H9 (cell line): ENCODE results near the gene SPHKAP. TPM values are rescaled to one million over a fixed set of nuclear protein-coding genes. Genes with fewer than 3 reads are reported as not detected.

Experiments used
- DNase-seq: peaks from one replicate; pipeline ENCODE4 v3.0.0-alpha.2; 2017
- H2AFZ ChIP-seq: one replicate; pipeline ENCODE4 v1.6.1; 2013; ENCODE audit warnings: mild to moderate bottlenecking, low read length, control low read depth, moderate library complexity
- H2AK5ac ChIP-seq: 2 replicates; pipeline ENCODE4 v1.6.1; 2013; ENCODE audit warnings: low read length, control low read depth, mixed read lengths; ENCODE audit not compliant: insufficient read length
- H2BK120ac ChIP-seq: one replicate; pipeline ENCODE4 v1.6.1; 2013; ENCODE audit warnings: low read depth, mild to moderate bottlenecking, low read length, control low read depth, inconsistent platforms; ENCODE audit not compliant: poor library complexity, severe bottlenecking
- H2BK12ac ChIP-seq: 2 replicates; pipeline ENCODE4 v1.6.1; 2013; ENCODE audit warnings: low read length, control low read depth, mixed read lengths, low read depth; ENCODE audit not compliant: insufficient read length
- H2BK15ac ChIP-seq: 2 replicates; pipeline ENCODE4 v1.6.1; 2013; ENCODE audit warnings: low read depth, low read length, control low read depth
- H2BK20ac ChIP-seq: one replicate; pipeline ENCODE4 v1.6.1; 2013; ENCODE audit warnings: low read depth, mild to moderate bottlenecking, low read length, control low read depth, inconsistent platforms; ENCODE audit not compliant: poor library complexity, severe bottlenecking
- H2BK5ac ChIP-seq: 2 replicates; pipeline ENCODE4 v1.6.1; 2013; ENCODE audit warnings: low read length, control low read depth, mixed read lengths; ENCODE audit not compliant: insufficient read length
- H3K14ac ChIP-seq: 2 replicates; pipeline ENCODE4 v1.6.1; 2013; ENCODE audit warnings: low read length, control low read depth; ENCODE audit not compliant: insufficient read depth
- H3K18ac ChIP-seq: 2 replicates; pipeline ENCODE4 v1.6.1; 2013; ENCODE audit warnings: low read depth, mild to moderate bottlenecking, mixed read lengths, low read length, control low read depth; ENCODE audit not compliant: insufficient read length
- H3K23ac ChIP-seq: 2 replicates; pipeline ENCODE4 v1.6.1; 2013; ENCODE audit warnings: low read length, control low read depth, mixed read lengths, low read depth; ENCODE audit not compliant: insufficient read length
- H3K23me2 ChIP-seq: 2 replicates; pipeline ENCODE4 v1.6.1; 2013; ENCODE audit warnings: low read depth, mild to moderate bottlenecking, mixed read lengths, low read length, control low read depth; ENCODE audit not compliant: insufficient read length, poor library complexity, severe bottlenecking
- H3K27ac ChIP-seq: 2 replicates; pipeline ENCODE4 v1.5.1; 2013; ENCODE audit warnings: low read length, control low read depth, mixed read lengths, low read depth; ENCODE audit not compliant: insufficient read length
- H3K27me3 ChIP-seq: 2 replicates; pipeline ENCODE4 v1.6.1; 2013; ENCODE audit warnings: low read length, control low read depth, inconsistent platforms; ENCODE audit not compliant: insufficient read depth
- H3K4ac ChIP-seq: 2 replicates; pipeline ENCODE4 v1.6.1; 2013; ENCODE audit warnings: low read depth, mild to moderate bottlenecking, control low read depth, inconsistent platforms, low read length, moderate library complexity
- H3K4me1 ChIP-seq: 2 replicates; pipeline ENCODE4 v1.6.1; 2013; ENCODE audit warnings: low read length, control low read depth, inconsistent platforms; ENCODE audit not compliant: insufficient read depth
- H3K4me2 ChIP-seq: 2 replicates; pipeline ENCODE4 v1.6.1; 2013; ENCODE audit warnings: low read length, control low read depth, mixed read lengths; ENCODE audit not compliant: insufficient read length, insufficient read depth
- H3K56ac ChIP-seq: 2 replicates; pipeline ENCODE4 v1.6.1; 2013; ENCODE audit warnings: low read depth, mild to moderate bottlenecking, mixed read lengths, low read length, control low read depth; ENCODE audit not compliant: insufficient read length
- H3K79me1 ChIP-seq: 2 replicates; pipeline ENCODE4 v1.6.1; 2013; ENCODE audit warnings: low read depth, mild to moderate bottlenecking, moderate library complexity, low read length, control low read depth, inconsistent platforms; ENCODE audit not compliant: insufficient read depth, poor library complexity, severe bottlenecking
- H3K79me2 ChIP-seq: 2 replicates; pipeline ENCODE4 v1.6.1; 2013; ENCODE audit warnings: low read length, control low read depth, inconsistent platforms; ENCODE audit not compliant: insufficient read depth
- H3K9ac ChIP-seq: 2 replicates; pipeline ENCODE4 v1.6.1; 2013; ENCODE audit warnings: low read length, control low read depth, mixed read lengths; ENCODE audit not compliant: insufficient read length; ENCODE audit errors: extremely low read depth
- H3K9me3 ChIP-seq: one replicate; pipeline ENCODE4 v1.6.1; 2013; ENCODE audit warnings: low read depth, low read length, inconsistent platforms; ENCODE audit not compliant: control insufficient read depth
- H3T11ph ChIP-seq: one replicate; pipeline ENCODE4 v1.6.1; 2013; ENCODE audit warnings: mild to moderate bottlenecking, low read length, control low read depth, inconsistent platforms
- H4K20me1 ChIP-seq: one replicate; pipeline ENCODE4 v1.6.1; 2013; ENCODE audit not compliant: control insufficient read depth, insufficient read length, insufficient read depth
- H4K5ac ChIP-seq: 2 replicates; pipeline ENCODE4 v1.6.1; 2013; ENCODE audit warnings: low read depth, mild to moderate bottlenecking, mixed read lengths, low read length, control low read depth; ENCODE audit not compliant: insufficient read length
- H4K8ac ChIP-seq: replicated peaks from 2 replicates; pipeline ENCODE4 v1.6.1; 2013; ENCODE audit warnings: low read length, control low read depth, mixed read lengths, low read depth; ENCODE audit not compliant: insufficient read length
- H4K91ac ChIP-seq: 2 replicates; pipeline ENCODE4 v1.6.1; 2013; ENCODE audit warnings: low read depth, mild to moderate bottlenecking, moderate library complexity, mixed read lengths, low read length, control low read depth; ENCODE audit not compliant: insufficient read length
- H3K27ac Mint-ChIP-seq, 3 experiments: 2 replicates in 2 of 3; 3 replicates in 1 of 3; pipeline ENCODE4 v1.8.0; 2020 to 2021; ENCODE audit warnings: mixed read lengths in 3 of 3, mild to moderate bottlenecking in 1 of 3, moderate library complexity in 1 of 3
- H3K27me3 Mint-ChIP-seq: 2 replicates; pipeline ENCODE4 v1.8.0; 2021; ENCODE audit warnings: low read depth, mild to moderate bottlenecking, moderate library complexity, mixed read lengths
- H3K36me3 Mint-ChIP-seq, 3 experiments: 2 replicates in 2 of 3; 3 replicates in 1 of 3; pipeline ENCODE4 v1.8.0; 2020 to 2021; ENCODE audit warnings: low read depth in 3 of 3, mixed read lengths in 3 of 3; ENCODE audit not compliant: insufficient read depth in 1 of 3
- H3K4me1 Mint-ChIP-seq, 2 experiments: 2 replicates each; pipeline ENCODE4 v1.8.0; 2020; ENCODE audit warnings: mixed read lengths in 2 of 2
- H3K4me3 Mint-ChIP-seq, 2 experiments: 2 replicates in 1 of 2; 3 replicates in 1 of 2; pipeline ENCODE4 v1.8.0; 2020 to 2021; ENCODE audit warnings: mild to moderate bottlenecking in 2 of 2, mixed read lengths in 2 of 2, moderate library complexity in 1 of 2
- H3K9me3 Mint-ChIP-seq, 2 experiments: 2 replicates in 1 of 2; 3 replicates in 1 of 2; pipeline ENCODE4 v1.8.0; 2020; ENCODE audit warnings: mild to moderate bottlenecking in 2 of 2, mixed read lengths in 2 of 2, moderate library complexity in 1 of 2
- WGBS: extraction: QIAGEN DNeasy Blood & Tissue Kit; methylation state at CpG from one replicate; pipeline ENCODE4 v1.1.7; 2013; ENCODE audit warnings: missing lambda C conversion rate, low lambda C conversion rate, mixed read lengths; ENCODE audit not compliant: insufficient read length; ENCODE audit errors: extremely low coverage; 5-methylcytosine and 5-hydroxymethylcytosine counted together
- total RNA-seq: library from RNA; stranded (reverse); gene quantifications from 2 replicates; pipeline ENCODE4 v1.2.1, GENCODE V29; 2021
- TF ChIP-seq, protein P1 (sequence below): fragments of 200-600 bp; sonication (generic); conservative IDR thresholded peaks from 3 replicates; pipeline ENCODE4 v1.8.0; 2021; ENCODE audit warnings: antibody characterized with exemption, mild to moderate bottlenecking

Gene SPHKAP
- total RNA-seq, 1 experiment from 2014 or later, result not detected

DNA sequence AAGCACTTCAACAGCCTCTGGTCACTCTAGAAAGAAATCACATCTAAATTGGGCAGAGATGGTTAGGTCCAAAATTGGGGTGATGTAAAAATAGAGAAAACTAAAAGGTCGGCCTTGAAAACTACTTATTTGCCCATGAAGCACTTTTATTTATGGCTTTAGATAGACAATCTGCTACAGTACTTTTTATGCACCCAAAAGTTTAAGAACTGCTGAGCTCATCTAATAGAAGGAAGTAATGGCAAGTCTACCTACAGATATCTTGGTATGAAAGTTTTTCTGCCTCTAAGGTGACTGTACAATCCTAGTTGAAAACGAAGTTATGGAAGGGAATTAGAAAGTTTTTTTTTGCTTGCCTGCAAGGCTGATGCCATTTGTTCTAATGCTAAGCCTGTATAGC lies 46.2 kb downstream of the SPHKAP start:
- Histone ChIP-seq H3K9ac (no peak overlapping the region), H3K23me2 (no peaks in the 10 kb centered on the region), H4K20me1 (no peaks in the 10 kb centered on the region), H4K8ac (no peak overlapping the region), H2AFZ (no peak overlapping the region), H3K18ac (no peak overlapping the region), H3K14ac (no peak overlapping the region), H4K91ac (no peak overlapping the region), H2BK12ac (no peak overlapping the region), H3T11ph (no peak overlapping the region), H3K56ac (no peak overlapping the region), H2BK20ac (no peak overlapping the region), H3K4me1 (no peaks in the 10 kb centered on the region), H3K4me2 (no peak overlapping the region), H3K9me3 (no peaks in the 10 kb centered on the region), H3K79me2 (no peaks in the 10 kb centered on the region), H2BK120ac (no peak overlapping the region), H4K5ac (no peak overlapping the region), H2BK15ac (no peak overlapping the region), H3K27ac (no peak overlapping the region), H2BK5ac (no peak overlapping the region), H3K4ac (no peak overlapping the region), H3K27me3 (no peaks in the 10 kb centered on the region), H3K23ac (no peak overlapping the region), H3K79me1 (no peaks in the 10 kb centered on the region), H2AK5ac (no peak overlapping the region)
- H3K27ac Mint-ChIP-seq, result no peak overlapping the region
- H3K36me3 Mint-ChIP-seq, result no peaks in the 10 kb centered on the region
- DNase-seq, result no peak
- no peaks in the 10 kb centered on the region; a peak in 1 of 5 replicates for H3K9me3 Mint-ChIP-seq
- no peaks in the 10 kb centered on the region for H3K27me3 Mint-ChIP-seq
- TF ChIP-seq, protein P1, sequence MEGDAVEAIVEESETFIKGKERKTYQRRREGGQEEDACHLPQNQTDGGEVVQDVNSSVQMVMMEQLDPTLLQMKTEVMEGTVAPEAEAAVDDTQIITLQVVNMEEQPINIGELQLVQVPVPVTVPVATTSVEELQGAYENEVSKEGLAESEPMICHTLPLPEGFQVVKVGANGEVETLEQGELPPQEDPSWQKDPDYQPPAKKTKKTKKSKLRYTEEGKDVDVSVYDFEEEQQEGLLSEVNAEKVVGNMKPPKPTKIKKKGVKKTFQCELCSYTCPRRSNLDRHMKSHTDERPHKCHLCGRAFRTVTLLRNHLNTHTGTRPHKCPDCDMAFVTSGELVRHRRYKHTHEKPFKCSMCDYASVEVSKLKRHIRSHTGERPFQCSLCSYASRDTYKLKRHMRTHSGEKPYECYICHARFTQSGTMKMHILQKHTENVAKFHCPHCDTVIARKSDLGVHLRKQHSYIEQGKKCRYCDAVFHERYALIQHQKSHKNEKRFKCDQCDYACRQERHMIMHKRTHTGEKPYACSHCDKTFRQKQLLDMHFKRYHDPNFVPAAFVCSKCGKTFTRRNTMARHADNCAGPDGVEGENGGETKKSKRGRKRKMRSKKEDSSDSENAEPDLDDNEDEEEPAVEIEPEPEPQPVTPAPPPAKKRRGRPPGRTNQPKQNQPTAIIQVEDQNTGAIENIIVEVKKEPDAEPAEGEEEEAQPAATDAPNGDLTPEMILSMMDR, result no peak
- H3K4me3 Mint-ChIP-seq, result no peak overlapping the region
- H3K4me1 Mint-ChIP-seq, result no peaks in the 10 kb centered on the region
- WGBS, result no CpG with 5 or more reads among the region's 2 CpGs
